CD4-positive, alpha-beta T cell treated with Interleukin-1 beta for 1 hour (primary cell): ENCODE data around the gene NR3C2.
"Not testable (repeated sequence)": the region's sequence is repeated elsewhere in the genome, so short reads cannot be mapped to it uniquely, and the experiment has no call there.

Source experiments
- DNase-seq, 2 donors: peaks; one replicate each; pipeline ENCODE4 v3.0.0-alpha.2; 2020 to 2022

Gene NR3C2

GRCh38 chr4:148364525-148364924 is 77.7 kb downstream of the NR3C2 start:
- no peak for DNase-seq

DNA sequence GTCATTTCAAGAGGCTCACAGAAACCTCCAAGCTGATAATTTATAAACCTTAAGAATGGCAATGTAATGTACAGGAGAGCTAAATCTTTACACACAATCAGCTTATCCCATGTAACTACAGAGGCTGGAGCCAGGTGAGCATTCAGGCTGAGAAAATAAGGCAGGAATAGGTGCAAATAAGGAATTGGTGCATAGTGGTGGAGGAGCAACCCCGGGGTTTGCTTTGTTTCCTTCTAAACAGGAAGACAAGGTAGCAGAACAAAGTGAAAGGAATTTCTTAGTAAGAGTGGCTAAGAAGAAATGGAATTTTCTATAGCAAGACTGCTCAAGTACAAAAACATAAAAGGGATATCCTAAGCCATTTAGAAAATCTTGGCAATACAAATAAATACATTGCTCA is 82.4 kb downstream of the NR3C2 start:
- DNase-seq, result no peak

GRCh38 chr4:148355442-148356123 is 86.6 kb downstream of the NR3C2 start:
- peak in 1 of 2 donors; percentile 6 for DNase-seq

DNA sequence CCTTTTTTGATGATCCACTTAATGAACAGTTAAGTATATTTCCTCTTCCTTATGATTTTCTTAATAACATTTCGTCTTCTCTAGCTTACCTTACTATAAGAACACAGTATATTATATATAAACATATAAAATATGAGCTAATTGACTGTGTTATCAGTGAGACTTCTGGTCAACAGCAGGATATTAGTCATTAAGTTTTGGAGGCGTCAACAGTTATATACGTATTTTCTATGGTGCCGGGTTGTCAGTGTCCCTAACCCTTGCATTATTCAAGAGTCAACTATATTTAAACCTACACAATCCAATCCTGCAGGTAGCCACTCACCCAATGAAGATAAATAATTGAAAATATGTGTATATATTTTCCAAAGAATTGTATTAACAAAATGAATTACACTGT is 88.0 kb downstream of the NR3C2 start:
- DNase-seq, result no peak

DNA sequence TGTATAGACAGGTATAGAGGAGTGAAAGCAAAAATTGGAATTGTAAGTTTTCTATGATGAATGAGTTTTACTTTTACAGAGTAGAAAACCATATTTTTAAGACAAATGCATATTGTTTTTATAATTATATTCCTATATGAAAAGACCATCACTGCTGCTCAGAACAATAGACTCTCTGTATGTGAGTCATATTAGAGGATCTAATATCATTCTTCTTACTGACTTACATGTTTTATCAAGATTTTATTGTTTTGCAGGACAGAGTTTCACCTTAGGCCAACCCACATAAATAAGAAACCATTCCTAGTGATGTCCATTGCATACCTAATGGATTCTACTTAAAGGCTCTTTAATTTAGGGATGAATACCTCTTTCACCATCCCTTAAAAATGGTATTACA is 88.6 kb downstream of the NR3C2 start:
- no peak for DNase-seq

DNA sequence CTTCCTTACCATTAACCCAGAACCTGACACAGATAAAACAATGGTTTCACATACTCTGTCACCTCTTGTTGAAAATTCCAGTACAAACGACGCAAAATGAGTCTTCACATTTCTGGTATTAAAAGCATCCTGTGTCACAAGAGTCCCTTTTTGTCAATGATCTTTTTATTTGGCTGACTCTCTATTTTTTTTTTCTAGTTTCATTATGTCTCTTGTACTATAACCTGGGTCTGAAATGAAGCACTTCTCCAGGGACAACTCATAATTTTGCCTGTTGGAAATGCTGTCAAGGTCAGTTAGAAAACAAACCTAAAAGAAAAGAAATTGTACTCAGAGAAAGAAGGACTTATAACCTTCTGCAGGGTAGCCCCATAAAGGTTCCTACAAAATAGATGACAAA is 93.1 kb downstream of the NR3C2 start:
- DNase-seq, result no peak

DNA sequence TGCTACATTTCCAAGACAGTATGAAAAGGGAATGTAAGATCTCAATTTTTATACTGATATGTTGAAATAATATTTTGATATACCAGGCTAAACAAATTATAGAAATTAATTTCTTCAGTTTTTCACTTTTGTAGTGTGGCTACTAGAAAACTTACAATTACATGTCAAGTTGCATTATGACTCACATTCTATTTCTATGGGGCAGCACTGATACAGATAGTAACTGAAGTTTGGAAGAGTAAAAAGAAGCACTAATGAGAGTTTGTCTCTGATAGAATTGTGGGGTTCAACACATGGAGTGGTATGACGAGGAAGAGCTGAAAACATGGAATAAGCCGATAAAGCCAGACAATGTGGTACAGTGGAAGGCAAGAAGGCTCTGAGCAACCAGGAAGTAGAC is 95.6 kb downstream of the NR3C2 start:
- no peak for DNase-seq

DNA sequence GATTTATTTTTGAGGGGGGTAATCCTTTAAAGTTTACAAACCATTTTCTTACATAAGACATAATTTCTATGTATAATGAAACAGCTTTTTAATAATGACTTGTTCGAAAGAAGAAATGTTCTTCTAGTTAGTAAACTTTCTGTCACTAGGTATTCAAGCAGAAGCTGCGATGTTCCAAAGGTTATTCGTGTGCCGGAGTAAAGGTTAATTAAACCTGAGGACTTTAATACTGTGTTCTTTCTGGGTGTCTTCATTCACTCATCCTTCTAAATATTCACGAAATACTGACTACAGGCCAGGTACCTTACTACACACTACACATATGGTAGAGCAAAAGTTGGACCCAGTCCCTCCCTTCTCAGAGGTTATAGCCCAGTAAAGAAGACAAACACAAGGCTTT is 96.7 kb downstream of the NR3C2 start:
- DNase-seq, result no peak

DNA sequence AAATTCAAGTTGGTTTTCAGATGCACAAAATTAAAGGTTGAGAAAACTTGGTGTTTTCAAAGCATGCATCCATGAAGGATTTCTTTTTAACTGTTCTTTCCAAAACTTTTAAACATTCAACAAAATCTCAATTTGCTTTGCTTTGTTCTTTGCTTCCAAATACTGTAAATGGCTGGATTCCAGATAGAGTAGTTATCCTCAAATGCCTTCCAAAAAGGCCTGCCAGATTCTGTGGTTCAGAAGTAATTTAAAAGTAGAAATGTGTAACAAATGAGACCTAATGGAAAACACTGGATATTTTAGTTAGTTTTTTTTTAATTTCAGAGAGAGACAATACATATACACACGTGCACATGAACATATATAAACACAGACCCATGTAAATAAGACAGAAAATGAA is 97.3 kb downstream of the NR3C2 start:
- no peak for DNase-seq

- no peak for DNase-seq
These were observed 97.9 kb downstream of the NR3C2 start for GRCh38 chr4:148344352-148344751.

- DNase-seq, result no peak
These were observed 100.0 kb downstream of the NR3C2 start for GRCh38 chr4:148341980-148342800.

GRCh38 chr4:148335133-148335532 is 107.1 kb downstream of the NR3C2 start:
- DNase-seq, result no peak

DNA sequence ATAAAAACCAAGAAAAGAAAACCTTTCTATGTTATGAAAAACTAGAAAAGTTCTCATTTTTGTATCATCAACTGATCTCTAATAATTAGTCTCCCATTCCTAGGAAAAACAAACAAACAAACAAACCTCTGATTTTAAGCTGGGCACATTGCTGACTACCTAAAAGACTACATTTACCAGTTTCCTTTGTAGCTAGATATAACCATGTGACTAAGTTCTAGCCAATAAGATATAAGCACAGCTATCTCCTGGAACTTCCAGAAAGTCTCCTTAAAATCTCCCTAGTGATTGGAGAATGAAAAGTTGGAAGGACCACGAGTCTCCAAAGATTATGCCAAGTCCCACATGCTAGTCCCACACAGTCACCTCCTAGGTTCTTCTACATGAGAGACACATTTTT is 108.9 kb downstream of the NR3C2 start:
- no peak for DNase-seq

DNA sequence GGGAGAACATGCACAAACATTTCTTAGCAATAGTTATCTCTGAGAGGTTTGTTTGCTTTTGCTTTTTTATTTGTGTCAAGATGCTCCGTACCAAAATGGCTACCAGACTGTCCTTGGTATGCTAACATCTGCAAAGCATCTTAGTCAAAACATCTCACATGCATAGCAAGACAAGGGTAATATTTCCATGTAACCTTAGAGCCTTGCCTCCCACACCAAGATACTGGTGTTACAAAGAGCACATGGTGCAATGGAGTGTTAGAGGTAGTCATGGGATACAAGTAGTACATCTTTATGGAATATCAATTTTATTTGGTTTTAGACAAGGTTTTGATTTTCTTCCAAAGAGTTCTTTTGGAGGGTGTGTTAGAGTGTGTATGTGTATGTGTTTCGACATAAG is 109.7 kb downstream of the NR3C2 start:
- DNase-seq, result no peak

GRCh38 chr4:148330724-148331123 is 111.5 kb downstream of the NR3C2 start:
- no peak for DNase-seq

DNA sequence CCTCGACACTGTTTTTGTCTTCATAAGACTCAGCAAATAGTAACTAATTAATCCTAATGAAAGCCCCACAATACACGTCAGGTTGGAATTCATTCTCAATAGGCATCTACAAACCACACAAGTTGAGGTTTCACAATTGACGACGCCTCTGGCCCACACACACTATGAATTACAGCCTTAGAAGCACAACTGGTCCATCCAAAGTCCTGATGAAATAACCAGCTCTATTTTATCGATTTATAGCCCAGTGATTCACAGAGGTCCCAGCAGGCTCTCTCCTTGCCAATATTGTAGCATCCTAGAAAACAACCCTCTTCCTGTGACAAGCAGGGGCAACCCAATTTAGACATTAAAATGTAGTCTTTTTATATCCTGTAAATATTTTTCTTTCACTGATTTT is 112.1 kb downstream of the NR3C2 start:
- no peak for DNase-seq

GRCh38 chr4:148329751-148330150 is 112.5 kb downstream of the NR3C2 start:
- DNase-seq, result no peak

- DNase-seq, result no peak
These were observed 114.5 kb downstream of the NR3C2 start for GRCh38 chr4:148327683-148328082.

DNA sequence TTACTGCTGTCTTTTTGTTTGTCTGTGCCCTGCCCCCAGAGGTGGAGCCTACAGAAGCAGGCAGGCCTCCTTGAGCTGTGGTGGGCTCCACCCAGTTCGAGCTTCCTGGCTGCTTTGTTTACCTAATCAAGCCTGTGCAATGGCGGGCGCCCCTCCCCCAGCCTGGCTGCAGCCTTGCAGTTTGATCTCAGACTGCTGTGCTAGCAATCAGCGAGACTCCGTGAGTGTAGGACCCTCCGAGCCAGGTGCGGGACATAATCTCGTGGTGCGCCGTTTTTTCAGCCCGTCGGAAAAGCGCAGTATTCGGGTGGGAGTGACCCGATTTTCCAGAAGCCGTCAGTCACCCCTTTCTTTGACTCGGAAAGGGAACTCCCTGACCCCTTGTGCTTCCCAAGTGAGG is 118.9 kb downstream of the NR3C2 start:
- not testable (repeated sequence) for DNase-seq

DNA sequence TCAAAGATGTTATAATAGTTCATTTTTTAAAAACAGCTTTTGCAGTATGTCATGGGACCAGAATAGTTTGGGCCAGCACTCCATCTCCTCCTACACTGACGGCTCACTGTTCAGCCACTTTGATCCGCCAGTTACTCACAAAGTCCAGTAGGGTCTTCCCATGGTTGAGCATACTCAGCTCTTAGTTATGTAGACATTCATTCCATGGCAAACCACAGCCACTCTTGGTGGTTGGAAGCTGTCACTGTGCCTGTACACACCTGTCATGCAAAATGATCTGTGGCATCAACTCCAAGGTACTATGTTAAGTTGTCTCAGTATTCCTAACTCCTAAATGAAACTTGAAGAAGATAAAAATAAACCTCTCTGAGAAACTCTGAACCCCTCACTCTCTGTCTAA is 127.2 kb downstream of the NR3C2 start:
- DNase-seq, result no peak

GRCh38 chr4:148312956-148313490 is 129.2 kb downstream of the NR3C2 start:
- DNase-seq, result no peak

DNA sequence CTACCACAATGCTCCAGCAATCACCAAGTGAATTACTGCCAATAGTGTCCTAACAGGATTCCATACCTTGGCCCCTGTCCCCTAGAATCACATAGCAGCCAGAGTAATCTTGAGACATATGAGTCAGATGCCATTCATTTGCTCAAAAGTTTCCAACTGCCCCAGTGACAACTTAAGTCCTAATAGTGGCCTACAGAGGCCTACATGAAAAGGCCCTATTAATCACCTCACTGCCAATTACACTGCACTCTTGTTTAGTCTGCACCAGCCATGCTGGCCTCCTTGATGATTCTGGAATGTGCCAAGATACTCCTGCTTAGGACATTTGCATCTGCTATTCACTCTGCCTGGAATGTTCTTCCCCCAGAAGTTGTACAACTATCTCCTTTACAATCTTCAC is 130.7 kb downstream of the NR3C2 start:
- DNase-seq, result no peak

DNA sequence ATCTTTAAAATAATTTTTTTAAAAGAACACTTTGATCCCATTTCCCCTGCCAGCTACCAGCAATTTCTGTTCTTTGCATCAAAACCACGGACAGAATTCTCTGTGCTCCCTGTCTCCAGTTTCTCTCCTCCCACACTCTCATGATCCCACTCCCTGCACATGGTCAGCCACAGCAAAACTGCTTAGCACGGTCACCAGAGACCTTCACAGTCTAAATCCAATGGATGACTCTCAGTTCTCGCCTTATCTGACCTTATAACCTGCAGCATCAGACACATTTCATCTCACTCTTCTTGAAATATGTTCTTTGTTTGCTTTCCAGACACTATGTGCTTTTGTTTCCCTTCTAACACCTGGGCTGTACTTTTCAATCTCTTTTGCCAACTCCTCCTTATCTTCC is 131.5 kb downstream of the NR3C2 start:
- DNase-seq, result no peak

- no peak for DNase-seq
These were observed 136.5 kb downstream of the NR3C2 start for GRCh38 chr4:148305751-148306150.
